Right lobe of liver (tissue), 6 donors: ENCODE results near the gene TBC1D5. TPM values are rescaled to one million over a fixed set of nuclear protein-coding genes. Genes with fewer than 3 reads are reported as not detected.

Experiments
- ATAC-seq, 4 donors: fragments of 200-7000 bp; cut with Tn5 transposase; one replicate each; pipeline ENCODE4 v1.9.1; 2020; ENCODE audit warnings: mild to moderate bottlenecking in 4 of 4, moderate library complexity in 4 of 4
- DNase-seq, 3 donors: peaks; one replicate each; pipeline ENCODE4 v3.0.0-alpha.2; 2020
- H3K27ac ChIP-seq, 3 donors: fragments of 200-600 bp; one replicate each; pipeline ENCODE4 v1.8.0; 2022
- H3K27me3 ChIP-seq, 2 donors: fragments of 200-600 bp; one replicate each; pipeline ENCODE4 v1.8.0; 2022
- H3K36me3 ChIP-seq, 4 donors: fragments of 200-600 bp; sonication (generic) in 1 of 4; one replicate each; pipeline versions ENCODE4 v1.5.1 to v1.8.0; 2017 to 2022; ENCODE audit warnings: control low read depth in 1 of 4
- H3K4me1 ChIP-seq, 4 donors: fragments of 200-600 bp; sonication (generic) in 1 of 4; one replicate each; pipeline versions ENCODE4 v1.5.1 to v1.8.0; 2017 to 2022; ENCODE audit warnings: control low read depth in 1 of 4
- H3K4me3 ChIP-seq, 3 donors: fragments of 200-600 bp; one replicate each; pipeline ENCODE4 v1.8.0; 2022
- H3K9me3 ChIP-seq, 4 donors: fragments of 200-600 bp; sonication (generic) in 1 of 4; one replicate each; pipeline versions ENCODE4 v1.5.1 to v1.8.0; 2017 to 2022; ENCODE audit warnings: control low read depth in 1 of 4
- POLR2A ChIP-seq: fragments of 450-650 bp; IDR thresholded peaks from one replicate; pipeline ENCODE4 v1.6.1; 2017; ENCODE audit warnings: antibody characterized with exemption, mild to moderate bottlenecking
- WGBS: methylation state at CpG from one replicate; pipeline ENCODE4 v1.1.6; 2018; ENCODE audit warnings: low coverage, low lambda C conversion rate; ENCODE audit not compliant: insufficient coverage; ENCODE audit errors: missing lambda C conversion rate; 5-methylcytosine and 5-hydroxymethylcytosine counted together
- intact Hi-C, 2 donors: fragments of 100-400 bp; cut with DNase I; formaldehyde crosslinking; loops; one replicate each; pipeline versions ENCODE4 v1.11.2 to v1.14.1; 2022
- total RNA-seq, 6 experiments: library from RNA; depleted of rRNA in 2 of 6; stranded (reverse); fragments of >200 nt in 2 of 6; fragmentation: NEBNext Ultra II Directional in 3 of 6; extraction: Animal tissue kit (Norgen Biotek cat#: 25700) in 3 of 6; gene quantifications; one replicate each; pipeline versions ENCODE4 v1.1.0 to v1.2.4, GENCODE V29; 2016 to 2023
- TF ChIP-seq, protein P1 (sequence below), 4 donors: fragments of 200-600 bp in 3 of 4; fragments of 450-650 bp in 1 of 4; IDR thresholded peaks; one replicate each; pipeline versions ENCODE4 v1.5.1 to v1.8.0; 2016 to 2022; ENCODE audit warnings: antibody characterized with exemption in 4 of 4, mild to moderate bottlenecking in 2 of 4
- donor health status: DM: no; HTN: yes; CAD: no.
- donor health status: DM: no; HTN: no; CAD: no.
- donor health status: DM: no; HTN: no; CAD: no.
- donor health status: DM: no; HTN: yes; CAD: no.
- donor health status: DM: no; HTN: yes; CAD: no.

TBC1D5 gene
- total RNA-seq, 6 experiments from 2014 or later, result 21.5 to 33.4 (median 27.7) TPM

DNA sequence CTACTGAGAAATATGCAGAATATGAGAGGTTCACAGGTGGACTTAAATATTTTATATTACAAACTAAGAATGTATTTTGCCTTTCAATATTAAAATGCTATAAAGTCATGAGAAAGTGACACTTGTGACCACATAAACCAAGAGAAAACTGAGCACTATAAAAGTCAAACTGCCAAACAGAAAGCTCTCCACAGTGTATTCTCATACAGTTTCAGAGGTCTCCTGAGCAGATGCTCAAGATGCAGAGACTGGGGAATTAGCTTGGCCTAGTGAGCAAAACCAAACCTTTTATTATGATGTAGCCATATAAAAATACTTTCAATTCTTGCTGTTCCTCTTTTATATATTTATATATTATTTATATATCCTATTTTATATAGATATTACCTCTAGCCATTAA, 227.8 kb downstream of the TBC1D5 start:
- DNase-seq (no peak), ATAC-seq (no peak)
- Histone ChIP-seq H3K4me1 (no peaks in the 10 kb centered on the region), H3K36me3 (no peaks in the 10 kb centered on the region), H3K27ac (no peak overlapping the region), H3K27me3 (no peaks in the 10 kb centered on the region), H3K4me3 (no peak overlapping the region), H3K9me3 (no peaks in the 10 kb centered on the region)
- TF ChIP-seq, protein P1, sequence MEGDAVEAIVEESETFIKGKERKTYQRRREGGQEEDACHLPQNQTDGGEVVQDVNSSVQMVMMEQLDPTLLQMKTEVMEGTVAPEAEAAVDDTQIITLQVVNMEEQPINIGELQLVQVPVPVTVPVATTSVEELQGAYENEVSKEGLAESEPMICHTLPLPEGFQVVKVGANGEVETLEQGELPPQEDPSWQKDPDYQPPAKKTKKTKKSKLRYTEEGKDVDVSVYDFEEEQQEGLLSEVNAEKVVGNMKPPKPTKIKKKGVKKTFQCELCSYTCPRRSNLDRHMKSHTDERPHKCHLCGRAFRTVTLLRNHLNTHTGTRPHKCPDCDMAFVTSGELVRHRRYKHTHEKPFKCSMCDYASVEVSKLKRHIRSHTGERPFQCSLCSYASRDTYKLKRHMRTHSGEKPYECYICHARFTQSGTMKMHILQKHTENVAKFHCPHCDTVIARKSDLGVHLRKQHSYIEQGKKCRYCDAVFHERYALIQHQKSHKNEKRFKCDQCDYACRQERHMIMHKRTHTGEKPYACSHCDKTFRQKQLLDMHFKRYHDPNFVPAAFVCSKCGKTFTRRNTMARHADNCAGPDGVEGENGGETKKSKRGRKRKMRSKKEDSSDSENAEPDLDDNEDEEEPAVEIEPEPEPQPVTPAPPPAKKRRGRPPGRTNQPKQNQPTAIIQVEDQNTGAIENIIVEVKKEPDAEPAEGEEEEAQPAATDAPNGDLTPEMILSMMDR (IDR thresholded peaks at IDR 0.05), result no peak
- TF ChIP-seq POLR2A, result no peak
- intact Hi-C loops, result no loop called here

DNA sequence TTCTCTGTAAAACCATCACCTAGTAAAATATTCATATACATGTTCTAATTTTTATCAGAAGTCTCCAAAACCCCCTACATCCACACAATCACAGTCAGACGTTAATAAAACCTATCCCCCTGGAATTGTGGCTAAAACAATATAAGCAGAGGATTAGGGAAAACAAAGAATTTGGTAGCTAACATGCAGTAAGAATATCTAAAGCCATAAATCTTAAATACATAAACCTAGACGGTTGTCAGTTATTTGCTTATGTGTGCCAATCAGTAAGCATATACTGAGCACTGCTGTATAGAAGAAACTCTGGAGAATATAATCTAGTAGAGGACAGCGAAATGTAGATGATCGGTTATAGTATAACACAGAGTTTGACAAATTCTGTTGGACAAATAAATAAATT, 232.2 kb downstream of the TBC1D5 start:
- 90% methylated on average over 4 of the region's 4 CpGs for WGBS
- Histone ChIP-seq H3K4me1 (no peaks in the 10 kb centered on the region), H3K9me3 (no peaks in the 10 kb centered on the region), H3K36me3 (no peaks in the 10 kb centered on the region), H3K4me3 (no peak overlapping the region), H3K27ac (no peak overlapping the region), H3K27me3 (no peaks in the 10 kb centered on the region)
- no peak for ATAC-seq
- intact Hi-C loops, result no loop called here
- no peak for TF ChIP-seq POLR2A
- TF ChIP-seq, protein P1 (IDR thresholded peaks at IDR 0.05), result no peak
- DNase-seq, result no peak

DNA sequence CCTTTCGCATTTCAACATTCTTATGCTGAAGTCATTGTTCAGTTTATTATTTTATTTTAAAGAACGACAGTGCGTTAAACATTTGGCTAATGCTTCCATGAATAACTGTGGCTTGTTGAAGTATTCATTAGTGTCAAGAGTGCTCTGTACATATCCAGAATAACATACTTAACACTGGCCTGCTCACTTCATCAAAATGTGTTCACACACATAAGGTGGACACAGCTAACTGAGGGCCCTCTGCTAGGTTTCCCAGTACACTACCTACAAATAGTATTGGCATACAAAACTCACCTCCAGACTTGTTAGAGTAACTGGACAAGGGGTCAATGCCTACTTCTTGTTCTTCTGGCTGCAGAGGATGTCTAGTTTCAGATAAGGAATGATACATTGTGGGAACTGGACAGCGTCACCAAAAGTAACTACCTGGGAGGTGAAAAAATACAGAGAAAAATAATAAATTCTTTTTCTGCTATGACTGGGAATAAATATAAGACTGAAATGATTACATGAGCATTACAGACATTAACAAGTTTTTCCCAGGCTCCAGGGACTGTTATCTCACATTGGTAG, 234.2 kb downstream of the TBC1D5 start:
- DNase-seq, result no peak
- no peaks in the 10 kb centered on the region for H3K36me3 ChIP-seq
- no peak overlapping the region for H3K4me3 ChIP-seq
- H3K9me3 ChIP-seq, result no peaks in the 10 kb centered on the region
- intact Hi-C loops, result no loop called here
- 87% methylated on average over 4 of the region's 4 CpGs for WGBS
- H3K27ac ChIP-seq, result no peak overlapping the region
- no peaks in the 10 kb centered on the region for H3K4me1 ChIP-seq
- H3K27me3 ChIP-seq, result no peaks in the 10 kb centered on the region
- no peak for ATAC-seq
- no peak for TF ChIP-seq POLR2A
- TF ChIP-seq, protein P1 (IDR thresholded peaks at IDR 0.05), result no peak

DNA sequence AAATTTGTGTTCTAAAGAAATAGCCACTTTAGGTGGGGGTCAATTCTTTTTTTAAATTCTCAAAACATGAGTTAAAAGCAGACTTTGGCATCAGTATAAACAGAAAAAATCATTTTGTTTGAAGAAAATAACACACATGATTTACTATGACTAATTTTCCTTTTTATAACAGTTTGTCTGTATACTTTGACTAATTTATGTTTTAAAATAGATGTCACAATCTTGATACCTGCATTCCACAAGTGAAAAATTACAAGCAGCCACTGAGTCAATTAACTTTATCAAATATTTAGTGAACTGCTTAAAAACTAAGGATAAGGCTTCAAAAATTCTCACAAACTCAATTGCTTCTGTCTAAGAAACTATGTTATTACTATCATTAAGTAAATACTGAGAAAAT, 235.0 kb downstream of the TBC1D5 start:
- H3K9me3 ChIP-seq, result no peaks in the 10 kb centered on the region
- H3K27ac ChIP-seq, result no peak overlapping the region
- no peak for ATAC-seq
- no peaks in the 10 kb centered on the region for H3K27me3 ChIP-seq
- no peak for TF ChIP-seq POLR2A
- TF ChIP-seq, protein P1 (IDR thresholded peaks at IDR 0.05), result no peak
- no peaks in the 10 kb centered on the region for H3K4me1 ChIP-seq
- intact Hi-C loops, result no loop called here
- H3K4me3 ChIP-seq, result no peak overlapping the region
- no peak for DNase-seq
- no peaks in the 10 kb centered on the region for H3K36me3 ChIP-seq

DNA sequence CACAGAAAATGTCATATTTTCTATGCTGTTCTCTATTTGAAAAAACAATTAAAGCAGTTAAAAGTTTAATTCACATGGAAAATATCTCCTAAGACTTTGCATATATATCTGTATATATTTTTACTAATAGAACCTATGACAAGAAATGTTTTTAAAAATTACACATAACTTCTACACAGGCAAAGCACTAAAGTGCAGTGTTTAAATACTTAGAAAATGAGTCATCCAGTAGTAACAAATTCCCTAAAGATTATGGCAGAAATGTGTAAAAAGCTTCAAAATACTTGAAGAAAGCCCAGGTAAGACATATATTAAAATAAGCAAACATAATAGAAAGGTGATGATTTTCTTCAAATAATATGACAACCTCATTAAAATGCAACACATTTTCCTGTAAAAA, 236.6 kb downstream of the TBC1D5 start:
- no peaks in the 10 kb centered on the region for H3K9me3 ChIP-seq
- intact Hi-C loops, result no loop called here

More for the DNA sequence above, 236.6 kb downstream of the TBC1D5 start:
- Histone ChIP-seq H3K27me3 (no peaks in the 10 kb centered on the region), H3K27ac (no peak overlapping the region), H3K36me3 (no peaks in the 10 kb centered on the region), H3K4me3 (no peak overlapping the region), H3K4me1 (no peaks in the 10 kb centered on the region)
- ATAC-seq, result no peak
- DNase-seq, result no peak
- TF ChIP-seq, protein P1 (IDR thresholded peaks at IDR 0.05), result no peak
- TF ChIP-seq POLR2A, result no peak
